ENCODE data around the gene MS4A6A.
"Not testable (repeated sequence)": the region's sequence is repeated elsewhere in the genome, so short reads cannot be mapped to it uniquely, and the experiment has no call there.

Gene MS4A6A

GRCh38 chr11:60204922-60205321 lies 22.0 kb upstream of the MS4A6A start:
- no peak overlapping the region for H3K4me3 ChIP-seq (ENCODE audit: low read depth, low read length)
- no peaks in the 10 kb centered on the region for H3K4me1 ChIP-seq (ENCODE audit: control insufficient read depth, insufficient read depth, low read length, unreplicated experiment)
- no peak overlapping the region for H2AFZ ChIP-seq (ENCODE audit: low read length, unreplicated experiment)
- H3K27ac ChIP-seq (ENCODE audit: low read depth, low read length) = no peak overlapping the region
- no peaks in the 10 kb centered on the region for H3K79me2 ChIP-seq (ENCODE audit: control insufficient read depth, insufficient read depth, low read length, unreplicated experiment)
- H3K36me3 ChIP-seq (ENCODE audit: insufficient read depth, low read length) = no peaks in the 10 kb centered on the region
- H3K27me3 ChIP-seq (ENCODE audit: insufficient read depth, low read length) = no peaks in the 10 kb centered on the region

GRCh38 chr11:60201334-60201733 lies 18.5 kb upstream of the MS4A6A start:
- not testable (repeated sequence) for H3K27me3 ChIP-seq (ENCODE audit: insufficient read depth, low read length); H3K4me1 ChIP-seq (ENCODE audit: control insufficient read depth, insufficient read depth, low read length, unreplicated experiment); H3K79me2 ChIP-seq (ENCODE audit: control insufficient read depth, insufficient read depth, low read length, unreplicated experiment); H3K27ac ChIP-seq (ENCODE audit: low read depth, low read length); H3K36me3 ChIP-seq (ENCODE audit: insufficient read depth, low read length); H3K4me3 ChIP-seq (ENCODE audit: low read depth, low read length); H2AFZ ChIP-seq (ENCODE audit: low read length, unreplicated experiment)

GRCh38 chr11:60197442-60197841 lies 14.6 kb upstream of the MS4A6A start:
- H3K27me3 ChIP-seq (ENCODE audit: insufficient read depth, low read length) = no peaks in the 10 kb centered on the region
- no peak overlapping the region for H3K27ac ChIP-seq (ENCODE audit: low read depth, low read length)
- H3K4me1 ChIP-seq (ENCODE audit: control insufficient read depth, insufficient read depth, low read length, unreplicated experiment) = no peaks in the 10 kb centered on the region
- no peaks in the 10 kb centered on the region for H3K79me2 ChIP-seq (ENCODE audit: control insufficient read depth, insufficient read depth, low read length, unreplicated experiment)
- H3K4me3 ChIP-seq (ENCODE audit: low read depth, low read length) = no peak overlapping the region
- no peaks in the 10 kb centered on the region for H3K36me3 ChIP-seq (ENCODE audit: insufficient read depth, low read length)
- H2AFZ ChIP-seq (ENCODE audit: low read length, unreplicated experiment) = no peak overlapping the region

GRCh38 chr11:60195923-60196368 lies 13.1 kb upstream of the MS4A6A start:
- Histone ChIP-seq H2AFZ (ENCODE audit: low read length, unreplicated experiment) (no peak overlapping the region), H3K4me1 (ENCODE audit: control insufficient read depth, insufficient read depth, low read length, unreplicated experiment) (no peaks in the 10 kb centered on the region), H3K27ac (ENCODE audit: low read depth, low read length) (no peak overlapping the region), H3K79me2 (ENCODE audit: control insufficient read depth, insufficient read depth, low read length, unreplicated experiment) (no peaks in the 10 kb centered on the region), H3K27me3 (ENCODE audit: insufficient read depth, low read length) (no peaks in the 10 kb centered on the region), H3K36me3 (ENCODE audit: insufficient read depth, low read length) (no peaks in the 10 kb centered on the region), H3K4me3 (ENCODE audit: low read depth, low read length) (no peak overlapping the region)

- no peaks in the 10 kb centered on the region for H3K27me3 ChIP-seq (ENCODE audit: insufficient read depth, low read length)
- H3K79me2 ChIP-seq (ENCODE audit: control insufficient read depth, insufficient read depth, low read length, unreplicated experiment) = no peaks in the 10 kb centered on the region
- no peaks in the 10 kb centered on the region for H3K4me1 ChIP-seq (ENCODE audit: control insufficient read depth, insufficient read depth, low read length, unreplicated experiment)
- H2AFZ ChIP-seq (ENCODE audit: low read length, unreplicated experiment) = no peak overlapping the region
- H3K4me3 ChIP-seq (ENCODE audit: low read depth, low read length) = no peak overlapping the region
- no peaks in the 10 kb centered on the region for H3K36me3 ChIP-seq (ENCODE audit: insufficient read depth, low read length)
- no peak overlapping the region for H3K27ac ChIP-seq (ENCODE audit: low read depth, low read length)
Measured at GRCh38 chr11:60194511-60194910, 11.6 kb upstream of the MS4A6A start.

- H3K27me3 ChIP-seq (ENCODE audit: insufficient read depth, low read length) = no peaks in the 10 kb centered on the region
- no peak overlapping the region for H3K4me3 ChIP-seq (ENCODE audit: low read depth, low read length)
- no peak overlapping the region for H2AFZ ChIP-seq (ENCODE audit: low read length, unreplicated experiment)
- no peaks in the 10 kb centered on the region for H3K79me2 ChIP-seq (ENCODE audit: control insufficient read depth, insufficient read depth, low read length, unreplicated experiment)
- no peak overlapping the region for H3K27ac ChIP-seq (ENCODE audit: low read depth, low read length)
- no peaks in the 10 kb centered on the region for H3K4me1 ChIP-seq (ENCODE audit: control insufficient read depth, insufficient read depth, low read length, unreplicated experiment)
- no peaks in the 10 kb centered on the region for H3K36me3 ChIP-seq (ENCODE audit: insufficient read depth, low read length)
Measured at GRCh38 chr11:60193687-60194433, 11.0 kb upstream of the MS4A6A start.

GRCh38 chr11:60192564-60192963 lies 9.7 kb upstream of the MS4A6A start:
- not testable (repeated sequence) for H3K79me2 ChIP-seq (ENCODE audit: control insufficient read depth, insufficient read depth, low read length, unreplicated experiment); H3K36me3 ChIP-seq (ENCODE audit: insufficient read depth, low read length); H3K4me3 ChIP-seq (ENCODE audit: low read depth, low read length); H3K4me1 ChIP-seq (ENCODE audit: control insufficient read depth, insufficient read depth, low read length, unreplicated experiment); H2AFZ ChIP-seq (ENCODE audit: low read length, unreplicated experiment); H3K27ac ChIP-seq (ENCODE audit: low read depth, low read length); H3K27me3 ChIP-seq (ENCODE audit: insufficient read depth, low read length)

- not testable (repeated sequence) for H2AFZ ChIP-seq (ENCODE audit: low read length, unreplicated experiment); H3K36me3 ChIP-seq (ENCODE audit: insufficient read depth, low read length); H3K4me3 ChIP-seq (ENCODE audit: low read depth, low read length); H3K27ac ChIP-seq (ENCODE audit: low read depth, low read length); H3K4me1 ChIP-seq (ENCODE audit: control insufficient read depth, insufficient read depth, low read length, unreplicated experiment); H3K27me3 ChIP-seq (ENCODE audit: insufficient read depth, low read length); H3K79me2 ChIP-seq (ENCODE audit: control insufficient read depth, insufficient read depth, low read length, unreplicated experiment)
Measured at GRCh38 chr11:60188481-60188880, 5.6 kb upstream of the MS4A6A start.

GRCh38 chr11:60186128-60186527 lies 3.2 kb upstream of the MS4A6A start:
- H3K4me1 ChIP-seq (ENCODE audit: control insufficient read depth, insufficient read depth, low read length, unreplicated experiment); H2AFZ ChIP-seq (ENCODE audit: low read length, unreplicated experiment); H3K27ac ChIP-seq (ENCODE audit: low read depth, low read length): not testable (repeated sequence)

GRCh38 chr11:60185512-60185827 lies 2.6 kb upstream of the MS4A6A start:
- not testable (repeated sequence) for H3K4me1 ChIP-seq (ENCODE audit: control insufficient read depth, insufficient read depth, low read length, unreplicated experiment); H2AFZ ChIP-seq (ENCODE audit: low read length, unreplicated experiment); H3K27me3 ChIP-seq (ENCODE audit: insufficient read depth, low read length); H3K4me3 ChIP-seq (ENCODE audit: low read depth, low read length); H3K27ac ChIP-seq (ENCODE audit: low read depth, low read length); H3K36me3 ChIP-seq (ENCODE audit: insufficient read depth, low read length); H3K79me2 ChIP-seq (ENCODE audit: control insufficient read depth, insufficient read depth, low read length, unreplicated experiment)

More at GRCh38 chr11:60186128-60186527, 3.2 kb upstream of the MS4A6A start:
- not testable (repeated sequence) for H3K79me2 ChIP-seq (ENCODE audit: control insufficient read depth, insufficient read depth, low read length, unreplicated experiment); H3K27me3 ChIP-seq (ENCODE audit: insufficient read depth, low read length); H3K36me3 ChIP-seq (ENCODE audit: insufficient read depth, low read length); H3K4me3 ChIP-seq (ENCODE audit: low read depth, low read length)

GRCh38 chr11:60184824-60185511 lies 2.1 kb upstream of the MS4A6A start:
- Histone ChIP-seq H3K27me3 (ENCODE audit: insufficient read depth, low read length) (no peaks in the 10 kb centered on the region), H3K4me1 (ENCODE audit: control insufficient read depth, insufficient read depth, low read length, unreplicated experiment) (no peaks in the 10 kb centered on the region), H3K4me3 (ENCODE audit: low read depth, low read length) (no peak overlapping the region), H3K79me2 (ENCODE audit: control insufficient read depth, insufficient read depth, low read length, unreplicated experiment) (no peaks in the 10 kb centered on the region), H2AFZ (ENCODE audit: low read length, unreplicated experiment) (no peak overlapping the region), H3K36me3 (ENCODE audit: insufficient read depth, low read length) (no peaks in the 10 kb centered on the region), H3K27ac (ENCODE audit: low read depth, low read length) (no peak overlapping the region)

All from ACC112 (cell line).